ENCODE measurements around the gene JAKMIP2.

DNA sequence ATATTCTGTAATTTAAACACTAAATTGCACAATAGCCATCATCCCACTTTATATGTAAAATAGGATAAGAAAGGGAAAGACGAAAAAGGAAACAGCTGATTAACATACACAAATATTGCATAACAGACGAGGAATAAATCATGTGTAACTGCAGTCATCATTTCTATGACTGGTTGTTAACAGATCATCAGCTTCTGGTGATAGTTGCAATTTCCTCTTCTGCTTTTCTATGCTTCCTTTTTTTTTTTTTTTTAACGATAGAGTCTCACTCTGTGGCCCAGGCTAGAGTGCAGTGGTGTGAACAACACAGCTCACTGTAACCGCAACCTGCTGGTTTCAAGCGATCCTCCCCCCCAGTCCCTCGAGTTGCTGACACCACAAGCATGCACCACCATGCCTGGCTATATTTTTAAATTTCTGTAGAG, 22.5 kb upstream of the JAKMIP2 start:
- no peak for TF ChIP-seq POLR2A (IDR thresholded peaks at IDR 0.05)
- TF ChIP-seq, protein P1, sequence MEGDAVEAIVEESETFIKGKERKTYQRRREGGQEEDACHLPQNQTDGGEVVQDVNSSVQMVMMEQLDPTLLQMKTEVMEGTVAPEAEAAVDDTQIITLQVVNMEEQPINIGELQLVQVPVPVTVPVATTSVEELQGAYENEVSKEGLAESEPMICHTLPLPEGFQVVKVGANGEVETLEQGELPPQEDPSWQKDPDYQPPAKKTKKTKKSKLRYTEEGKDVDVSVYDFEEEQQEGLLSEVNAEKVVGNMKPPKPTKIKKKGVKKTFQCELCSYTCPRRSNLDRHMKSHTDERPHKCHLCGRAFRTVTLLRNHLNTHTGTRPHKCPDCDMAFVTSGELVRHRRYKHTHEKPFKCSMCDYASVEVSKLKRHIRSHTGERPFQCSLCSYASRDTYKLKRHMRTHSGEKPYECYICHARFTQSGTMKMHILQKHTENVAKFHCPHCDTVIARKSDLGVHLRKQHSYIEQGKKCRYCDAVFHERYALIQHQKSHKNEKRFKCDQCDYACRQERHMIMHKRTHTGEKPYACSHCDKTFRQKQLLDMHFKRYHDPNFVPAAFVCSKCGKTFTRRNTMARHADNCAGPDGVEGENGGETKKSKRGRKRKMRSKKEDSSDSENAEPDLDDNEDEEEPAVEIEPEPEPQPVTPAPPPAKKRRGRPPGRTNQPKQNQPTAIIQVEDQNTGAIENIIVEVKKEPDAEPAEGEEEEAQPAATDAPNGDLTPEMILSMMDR (IDR thresholded peaks at IDR 0.05) = no peak

All from heart left ventricle (tissue), 13 donors.